Peyer's patch (tissue), 4 donors: Measurements from ENCODE around the gene P4HA1. TPM values are rescaled to one million over a fixed set of nuclear protein-coding genes. Genes with fewer than 3 reads are reported as not detected.

Source experiments
- DNase-seq, 3 donors: peaks; one replicate each; pipeline ENCODE4 v3.0.0-alpha.2; 2017 to 2019
- H3K27ac ChIP-seq, 4 donors: fragments of 200-600 bp; sonication (generic); one replicate each; pipeline ENCODE4 v1.5.1; 2016 to 2019
- H3K27me3 ChIP-seq, 2 donors: fragments of 200-600 bp; sonication (generic); one replicate each; pipeline ENCODE4 v1.5.1; 2019
- H3K36me3 ChIP-seq, 3 donors: fragments of 200-600 bp; sonication (generic); one replicate each; pipeline ENCODE4 v1.5.1; 2016 to 2019
- H3K4me1 ChIP-seq, 4 donors: fragments of 200-600 bp; sonication (generic); one replicate each; pipeline ENCODE4 v1.5.1; 2016 to 2019
- H3K4me3 ChIP-seq, 4 donors: fragments of 200-600 bp; sonication (generic); 1 replicate in 3 of 4; 2 replicates in 1 of 4; pipeline ENCODE4 v1.5.1; 2016 to 2019; ENCODE audit warnings: mild to moderate bottlenecking in 1 of 4
- H3K9me3 ChIP-seq, 4 donors: fragments of 200-600 bp; sonication (generic); one replicate each; pipeline ENCODE4 v1.5.1; 2016 to 2019; ENCODE audit warnings: mild to moderate bottlenecking in 1 of 4
- CTCF ChIP-seq, 6 experiments: fragments of 450-650 bp in 4 of 6; fragments of 200-600 bp in 2 of 6; sonication (generic) in 1 of 6; IDR thresholded peaks; one replicate each; pipeline ENCODE4 v1.5.1; 2017 to 2019; ENCODE audit warnings: antibody characterized with exemption in 6 of 6, mild to moderate bottlenecking in 3 of 6, moderate library complexity in 1 of 6
- POLR2A ChIP-seq, 2 donors: fragments of 450-650 bp; IDR thresholded peaks; one replicate each; pipeline ENCODE4 v1.5.1; 2017; ENCODE audit warnings: antibody characterized with exemption in 2 of 2, mild to moderate bottlenecking in 2 of 2, moderate library complexity in 2 of 2
- total RNA-seq, 4 donors: library from RNA; depleted of rRNA; stranded (reverse); fragments of >200 nt; gene quantifications; one replicate each; pipeline ENCODE4 v1.1.0, GENCODE V29; 2016

P4HA1 gene
- total RNA-seq, 4 donors from 2014 or later: 13.9 to 19.0 (median 15.2) TPM

DNA sequence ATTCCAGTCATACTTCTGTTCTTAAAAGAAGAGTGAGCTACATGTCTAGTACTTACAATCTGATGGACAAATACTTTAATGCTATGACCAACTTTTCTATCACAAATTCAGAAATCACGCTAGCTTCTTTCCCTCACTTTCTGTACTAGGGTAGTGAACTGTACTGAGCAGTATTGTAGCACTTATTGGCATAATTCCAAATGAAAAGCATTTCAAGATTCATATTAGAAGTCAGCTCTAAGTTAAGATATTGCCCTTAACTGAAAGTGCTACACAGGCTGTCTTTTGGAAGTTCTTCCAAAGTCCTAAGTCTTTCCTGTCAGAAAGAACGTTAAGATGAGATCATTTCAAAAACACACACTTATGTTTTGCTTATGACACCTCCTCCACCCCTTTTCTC is 13.4 kb downstream of the P4HA1 start:
- Histone ChIP-seq H3K36me3 (no peaks in the 10 kb centered on the region), H3K27me3 (no peaks in the 10 kb centered on the region), H3K9me3 (no peaks in the 10 kb centered on the region), H3K4me1 (peaks cover 0 to 12% (median 0%) of the 10 kb centered on the region in 4 donors), H3K27ac (no peak overlapping the region), H3K4me3 (no peak overlapping the region)
- TF ChIP-seq CTCF (IDR thresholded peaks at IDR 0.05) (no peak), POLR2A (IDR thresholded peaks at IDR 0.05) (no peak)
- DNase-seq: no peak

DNA sequence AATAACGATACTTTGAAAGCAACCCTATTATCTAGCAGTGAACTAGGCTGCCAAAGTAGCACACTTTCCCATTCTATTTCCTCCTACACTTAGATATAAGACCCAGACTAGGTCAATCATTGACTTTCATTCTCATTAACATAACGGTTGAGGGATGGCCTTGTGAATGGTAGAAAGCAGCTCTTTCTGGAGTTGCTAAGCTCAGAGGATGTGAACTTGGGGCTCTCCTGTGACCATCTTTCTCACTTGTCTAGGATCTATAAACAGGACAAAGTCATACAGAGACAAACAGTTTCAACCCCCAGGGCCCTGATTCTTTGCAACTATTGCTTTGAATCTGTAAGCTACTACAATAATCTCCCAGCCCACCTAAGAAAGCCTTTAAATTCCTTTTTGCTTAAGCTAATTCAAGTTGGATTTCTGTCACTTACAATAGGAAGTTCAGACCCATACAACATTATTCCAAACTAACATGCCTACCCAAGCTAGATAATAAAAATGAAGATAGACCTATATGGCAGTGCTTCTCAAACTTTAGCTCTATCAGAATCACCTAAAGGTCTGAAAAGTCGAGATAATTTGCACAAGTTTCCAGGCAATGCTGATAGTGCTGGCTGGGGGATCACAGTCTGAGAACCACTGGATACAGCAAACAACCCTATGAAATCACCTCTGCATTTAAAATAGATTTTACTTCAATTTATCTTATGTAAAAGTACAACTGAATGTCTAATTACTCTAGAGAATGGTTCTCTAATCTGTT is 16.7 kb downstream of the P4HA1 start:
- Histone ChIP-seq H3K27me3 (no peaks in the 10 kb centered on the region), H3K4me1 (peaks cover 0 to 12% (median 0%) of the 10 kb centered on the region in 4 donors), H3K27ac (no peak overlapping the region), H3K4me3 (no peak overlapping the region), H3K36me3 (no peaks in the 10 kb centered on the region), H3K9me3 (no peaks in the 10 kb centered on the region)
- TF ChIP-seq POLR2A (IDR thresholded peaks at IDR 0.05): no peak
- TF ChIP-seq CTCF (IDR thresholded peaks at IDR 0.05): no peak
- DNase-seq: no peak

GRCh38 chr10:73076360-73077183 is 20.1 kb downstream of the P4HA1 start:
- H3K27me3 ChIP-seq: no peaks in the 10 kb centered on the region
- peak in 1 of 3 donors; percentile 57 for DNase-seq
- H3K4me1 ChIP-seq: no peaks in the 10 kb centered on the region
- H3K9me3 ChIP-seq: no peaks in the 10 kb centered on the region
- H3K36me3 ChIP-seq: peaks cover 0 to 32% (median 0%) of the 10 kb centered on the region in 3 donors
- TF ChIP-seq CTCF (IDR thresholded peaks at IDR 0.05) (no peak), POLR2A (IDR thresholded peaks at IDR 0.05) (no peak)
- H3K4me3 ChIP-seq: no peak overlapping the region
- H3K27ac ChIP-seq: peak overlapping the region in 3 of 4 donors; percentile 14 to 53 (median 52)

- no peak overlapping the region for H3K4me3 ChIP-seq
- DNase-seq: no peak
- no peaks in the 10 kb centered on the region for H3K27me3 ChIP-seq
- no peak for TF ChIP-seq CTCF (IDR thresholded peaks at IDR 0.05)
- no peak for TF ChIP-seq POLR2A (IDR thresholded peaks at IDR 0.05)
- H3K4me1 ChIP-seq: no peaks in the 10 kb centered on the region
- H3K9me3 ChIP-seq: no peaks in the 10 kb centered on the region
- H3K27ac ChIP-seq: peak overlapping the region in 1 of 4 donors; percentile 53
- peaks cover 0 to 40% (median 0%) of the 10 kb centered on the region in 3 donors for H3K36me3 ChIP-seq
Observed at GRCh38 chr10:73075829-73076228, 20.8 kb downstream of the P4HA1 start.

GRCh38 chr10:73073627-73074026 is 23.0 kb downstream of the P4HA1 start:
- TF ChIP-seq POLR2A (IDR thresholded peaks at IDR 0.05) (no peak), CTCF (IDR thresholded peaks at IDR 0.05) (no peak)
- no peak for DNase-seq
- H3K27ac ChIP-seq: no peak overlapping the region

More at GRCh38 chr10:73073627-73074026, 23.0 kb downstream of the P4HA1 start:
- no peaks in the 10 kb centered on the region for H3K9me3 ChIP-seq
- H3K4me1 ChIP-seq: no peaks in the 10 kb centered on the region
- no peaks in the 10 kb centered on the region for H3K27me3 ChIP-seq
- peaks cover 0 to 46% (median 0%) of the 10 kb centered on the region in 3 donors for H3K36me3 ChIP-seq
- H3K4me3 ChIP-seq: no peak overlapping the region
